KMS-11 (cell line): Measurements from ENCODE around the gene PTCD1.

Source experiments
- H2AFZ ChIP-seq: fragments of 200-600 bp; sonication (generic); 2 replicates; pipeline ENCODE4 v1.6.1; 2016; ENCODE audit warnings: antibody characterized with exemption, mixed run types, low read depth
- H3K27ac ChIP-seq: fragments of 200-600 bp; sonication (generic); 2 replicates; pipeline ENCODE4 v1.6.1; 2016; ENCODE audit warnings: mild to moderate bottlenecking, mixed run types
- H3K27me3 ChIP-seq: fragments of 200-600 bp; sonication (generic); 2 replicates; pipeline ENCODE4 v1.6.1; 2017; ENCODE audit warnings: mild to moderate bottlenecking, low read depth, mixed run types, moderate library complexity; ENCODE audit not compliant: insufficient read depth
- H3K36me3 ChIP-seq: fragments of 200-600 bp; sonication (generic); 2 replicates; pipeline ENCODE4 v1.6.1; 2017; ENCODE audit warnings: mild to moderate bottlenecking, mixed run types; ENCODE audit not compliant: insufficient read depth
- H3K4me1 ChIP-seq: fragments of 200-600 bp; sonication (generic); 2 replicates; pipeline ENCODE4 v1.6.1; 2016; ENCODE audit warnings: mild to moderate bottlenecking, low read depth, mixed run types; ENCODE audit not compliant: poor library complexity, severe bottlenecking
- H3K4me2 ChIP-seq: fragments of 200-600 bp; sonication (generic); 2 replicates; pipeline ENCODE4 v1.7.0; 2016; ENCODE audit warnings: mild to moderate bottlenecking, mixed run types
- H3K4me3 ChIP-seq: fragments of 200-600 bp; sonication (generic); IDR thresholded peaks from 2 replicates; pipeline ENCODE4 v1.6.1; 2017; ENCODE audit warnings: low read depth, low read length, mixed read lengths; ENCODE audit not compliant: insufficient read depth
- H3K79me2 ChIP-seq: fragments of 200-600 bp; sonication (generic); 2 replicates; pipeline ENCODE4 v1.6.1; 2016; ENCODE audit warnings: low read depth, mixed run types; ENCODE audit not compliant: insufficient read depth
- H3K9ac ChIP-seq: fragments of 200-600 bp; sonication (generic); 2 replicates; pipeline ENCODE4 v1.6.1; 2016; ENCODE audit warnings: mild to moderate bottlenecking, mixed run types
- H4K20me1 ChIP-seq: fragments of 200-600 bp; sonication (generic); 2 replicates; pipeline ENCODE4 v1.6.1; 2016; ENCODE audit warnings: mild to moderate bottlenecking, mixed run types; ENCODE audit not compliant: insufficient read depth
- CTCF ChIP-seq: fragments of 200-600 bp; sonication (generic); conservative IDR thresholded peaks from 2 replicates; pipeline ENCODE4 v1.6.1; 2017; ENCODE audit warnings: low read depth, mild to moderate bottlenecking, antibody characterized with exemption, low read length, moderate library complexity, mixed read lengths

PTCD1 gene

GRCh38 chr7:99379043-99379577 is 59.5 kb downstream of the PTCD1 start:
- peaks cover 70% of the 10 kb centered on the region for H3K4me1 ChIP-seq
- H3K4me2 ChIP-seq: peak overlapping the region; percentile 92
- no peaks in the 10 kb centered on the region for H3K27me3 ChIP-seq
- peaks cover 84% of the 10 kb centered on the region for H3K79me2 ChIP-seq
- H3K9ac ChIP-seq: no peak overlapping the region
- H4K20me1 ChIP-seq: no peaks in the 10 kb centered on the region
- H3K27ac ChIP-seq: peak overlapping the region; percentile 85
- peaks cover 5% of the 10 kb centered on the region; the same call in 1 of the 2 replicates for H3K36me3 ChIP-seq
- H3K4me3 ChIP-seq: no peak overlapping the region
- no peak for TF ChIP-seq CTCF
- no peak overlapping the region for H2AFZ ChIP-seq

- Histone ChIP-seq H3K79me2 (peaks cover 53% of the 10 kb centered on the region), H3K9ac (peak overlapping the region; percentile 39), H3K27ac (peak overlapping the region; percentile 31), H3K4me1 (peaks cover 49% of the 10 kb centered on the region), H3K27me3 (no peaks in the 10 kb centered on the region), H2AFZ (peak overlapping the region; percentile 5), H4K20me1 (no peaks in the 10 kb centered on the region), H3K4me2 (peak overlapping the region; percentile 70), H3K36me3 (peaks cover 5% of the 10 kb centered on the region; the same call in 1 of the 2 replicates), H3K4me3 (no peak overlapping the region)
- no peak for TF ChIP-seq CTCF
Observed at GRCh38 chr7:99375070-99375807, 63.4 kb downstream of the PTCD1 start.

- H4K20me1 ChIP-seq: no peaks in the 10 kb centered on the region
- TF ChIP-seq CTCF: no peak
- peak within 1 kb of the TSS; percentile 88 for H2AFZ ChIP-seq
- H3K79me2 ChIP-seq: peaks cover 46% of the 10 kb centered on the region
- peaks cover 5% of the 10 kb centered on the region; the same call in 1 of the 2 replicates for H3K36me3 ChIP-seq
- H3K27me3 ChIP-seq: no peaks in the 10 kb centered on the region
- peak within 1 kb of the TSS; percentile 76 for H3K4me2 ChIP-seq
- H3K27ac ChIP-seq: peak within 1 kb of the TSS; percentile 31
- H3K4me3 ChIP-seq: no peak within 1 kb of the TSS
- peak within 1 kb of the TSS; percentile 39 for H3K9ac ChIP-seq
- H3K4me1 ChIP-seq: peaks cover 41% of the 10 kb centered on the region
Observed at GRCh38 chr7:99374111-99375064, 64.2 kb downstream of the PTCD1 start, which contains the start of gene ARPC1B. Gene ARPC1B (plus strand): TSS chr7:99374730. CDS start chr7:99385715, 10,985 bp downstream.
